ENCODE measurements around the gene CTTNBP2.
A peak's percentile ranks its signal among the peaks of the same experiment; 100 is the strongest.
"Not testable (repeated sequence)": the region's sequence is repeated elsewhere in the genome, so short reads cannot be mapped to it uniquely, and the experiment has no call there.

Gene CTTNBP2

GRCh38 chr7:117728890-117729624 lies 144.2 kb downstream of the CTTNBP2 start:
- peak; percentile 18 for DNase-seq

DNA sequence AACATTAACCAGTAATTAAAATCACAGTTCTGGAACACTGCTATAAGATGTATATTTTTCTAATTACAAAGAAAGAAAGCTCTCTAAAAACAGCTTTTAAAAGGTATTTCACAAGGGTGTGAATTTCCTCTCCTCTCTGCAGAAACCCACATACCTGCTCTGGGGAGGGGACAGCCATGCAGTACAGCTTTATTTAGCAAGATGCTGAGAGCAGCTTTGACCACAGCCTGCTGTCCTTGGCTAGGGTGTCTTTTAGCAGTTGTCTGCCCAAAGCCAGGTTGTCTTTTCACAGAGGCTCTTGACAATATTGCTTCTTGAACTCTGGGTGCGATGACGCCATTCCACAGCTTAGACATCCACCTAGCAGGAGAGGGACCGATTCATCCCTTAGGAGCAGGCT lies 148.3 kb downstream of the CTTNBP2 start:
- no peak for DNase-seq

- DNase-seq: no peak
These were observed 153.9 kb downstream of the CTTNBP2 start for GRCh38 chr7:117719377-117719776.

- DNase-seq: no peak
These were observed 155.0 kb downstream of the CTTNBP2 start for GRCh38 chr7:117718116-117718835.

GRCh38 chr7:117717357-117717756 lies 155.9 kb downstream of the CTTNBP2 start:
- DNase-seq: no peak

GRCh38 chr7:117716707-117717299 lies 156.4 kb downstream of the CTTNBP2 start:
- DNase-seq: no peak

- peak; percentile 76 for DNase-seq
These were observed 157.3 kb downstream of the CTTNBP2 start for GRCh38 chr7:117715784-117716445.

DNA sequence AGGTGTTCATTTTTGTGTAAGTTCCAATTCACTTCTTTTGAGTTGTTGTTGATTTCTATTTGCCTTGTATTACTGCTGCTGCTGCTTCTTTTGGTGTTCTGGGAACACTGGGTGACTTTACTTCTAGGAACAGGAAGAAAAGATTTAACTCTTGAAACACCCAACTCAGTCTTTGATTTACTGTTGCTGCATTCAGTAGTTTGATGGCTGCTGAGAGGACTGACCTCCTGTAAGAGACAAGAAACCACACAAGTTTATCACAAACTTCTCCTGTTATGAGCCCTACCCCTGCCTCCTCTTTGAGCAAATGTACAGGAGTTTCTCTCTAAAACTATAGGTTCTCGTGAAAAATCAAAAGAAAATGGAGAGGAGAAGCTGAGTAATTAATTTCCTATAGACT lies 161.7 kb downstream of the CTTNBP2 start:
- no peak for DNase-seq

GRCh38 chr7:117708173-117708572 lies 165.1 kb downstream of the CTTNBP2 start:
- not testable (repeated sequence) for DNase-seq

- DNase-seq: no peak
These were observed 166.2 kb downstream of the CTTNBP2 start for GRCh38 chr7:117707080-117707479.

GRCh38 chr7:117706210-117706609 lies 167.0 kb downstream of the CTTNBP2 start:
- DNase-seq: no peak

DNA sequence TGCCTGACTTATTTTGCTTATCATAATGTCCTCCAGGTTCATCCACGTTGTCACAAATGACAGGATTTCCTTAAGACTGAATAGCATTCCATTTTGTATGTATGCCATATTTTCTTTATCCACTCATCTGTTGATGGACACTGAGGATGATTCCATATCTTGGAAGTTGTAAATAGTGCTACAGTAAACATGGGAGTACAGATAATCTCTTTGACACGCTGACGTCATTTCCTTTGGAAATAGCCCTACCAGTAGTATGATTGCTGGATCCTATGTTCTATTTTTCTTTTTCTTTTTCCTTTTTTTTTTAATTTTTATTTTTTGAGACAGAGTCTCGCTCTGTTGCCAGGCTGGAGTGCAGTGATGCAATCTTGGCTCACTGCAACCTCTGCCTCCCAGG lies 167.6 kb downstream of the CTTNBP2 start:
- DNase-seq: no peak

DNA sequence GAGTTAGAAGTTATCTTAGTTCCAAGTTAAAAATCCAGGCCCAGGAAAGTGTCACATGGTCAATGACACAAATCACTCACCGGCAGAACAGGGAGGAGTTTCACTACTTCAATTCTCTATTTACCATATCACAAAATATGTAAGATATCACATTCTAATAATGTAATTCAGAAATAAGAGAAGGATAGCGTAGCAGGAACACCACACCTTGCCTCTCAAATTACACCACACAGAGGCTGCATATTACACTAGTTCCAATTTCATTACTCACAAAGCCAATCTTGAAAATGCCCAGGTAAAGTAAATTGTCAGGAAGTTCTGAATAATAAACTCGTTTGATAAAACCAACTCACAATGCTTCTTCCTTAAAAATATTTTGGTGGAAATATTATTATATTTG lies 169.2 kb downstream of the CTTNBP2 start:
- DNase-seq: no peak

DNA sequence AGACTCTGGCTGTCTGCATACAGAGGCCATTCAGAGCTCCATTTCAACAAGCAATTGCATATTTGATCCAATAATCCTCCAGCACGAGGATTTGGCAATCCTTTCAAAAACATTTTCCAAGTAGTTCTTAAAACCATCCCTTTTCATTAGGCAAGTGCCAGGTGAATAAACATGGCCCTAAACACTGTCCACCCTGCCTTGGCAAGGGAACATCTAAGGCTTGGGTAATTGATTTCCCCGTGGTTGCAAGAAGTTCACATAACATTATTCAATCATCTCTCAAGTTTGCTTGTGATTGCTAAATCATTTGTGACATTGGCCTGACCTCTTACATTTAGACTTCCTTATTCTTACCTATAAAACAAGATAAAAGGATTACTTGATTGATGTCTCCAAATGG lies 175.2 kb downstream of the CTTNBP2 start:
- no peak for DNase-seq

- no peak for DNase-seq
These were observed 180.9 kb downstream of the CTTNBP2 start for GRCh38 chr7:117692338-117692737.

DNA sequence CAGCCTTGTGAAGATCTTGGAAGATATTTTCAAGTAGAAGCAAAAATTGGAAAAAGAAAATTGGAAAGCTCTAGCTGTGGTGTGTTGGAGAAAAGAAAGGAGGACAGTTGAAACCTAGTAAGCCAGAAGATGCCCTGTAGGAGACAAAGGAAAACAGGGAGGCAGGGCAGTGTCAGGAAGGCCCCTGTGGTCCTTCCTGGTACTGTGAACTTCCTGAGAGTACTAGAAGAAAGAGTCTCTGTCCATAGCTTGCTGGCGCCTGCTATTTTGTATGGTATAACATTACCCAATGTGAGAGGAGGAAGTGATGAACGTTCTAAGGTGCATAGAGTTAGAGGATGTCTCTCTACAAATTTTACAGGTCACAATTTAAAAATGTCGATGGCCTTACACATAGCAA lies 183.1 kb downstream of the CTTNBP2 start:
- no peak for DNase-seq

DNA sequence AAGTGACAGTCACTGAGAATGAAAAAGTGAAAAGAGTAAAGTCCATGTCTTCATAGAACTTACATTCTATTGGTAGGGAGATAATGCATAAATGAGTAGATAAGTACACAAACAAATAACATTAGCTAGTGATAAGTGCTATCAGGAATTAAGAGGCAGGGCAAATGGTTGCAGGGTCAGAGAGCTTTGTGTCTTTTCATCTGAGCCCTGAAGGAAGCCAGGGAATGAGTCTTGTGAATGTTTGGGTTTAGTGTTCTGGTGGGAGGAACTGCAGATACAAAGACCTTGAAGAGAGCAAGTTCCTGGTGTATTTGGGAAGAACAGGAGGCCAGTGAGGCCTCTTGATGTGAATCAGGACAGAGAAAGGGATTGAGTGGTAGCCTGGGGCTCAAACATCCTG lies 183.8 kb downstream of the CTTNBP2 start:
- DNase-seq: no peak

DNA sequence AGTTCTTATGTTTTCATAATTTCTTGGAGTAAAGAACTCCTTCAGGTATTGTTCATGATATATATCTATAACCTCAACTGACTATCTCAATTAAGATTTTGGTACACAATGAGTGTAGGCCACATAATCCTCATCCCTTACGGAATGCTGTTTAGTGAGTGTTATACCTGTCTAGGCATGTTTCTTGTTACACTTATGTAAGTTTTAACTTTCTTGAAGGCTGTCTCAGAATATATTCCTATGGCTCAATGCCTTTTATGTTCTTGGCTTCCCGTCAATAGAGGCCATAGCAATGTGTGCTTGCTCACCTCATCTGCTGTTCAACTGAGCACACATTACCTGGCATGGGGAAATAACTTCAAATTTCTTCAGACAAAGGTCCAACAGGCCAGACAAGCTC lies 185.1 kb downstream of the CTTNBP2 start:
- no peak for DNase-seq

GRCh38 chr7:117686311-117686935 lies 186.8 kb downstream of the CTTNBP2 start:
- DNase-seq: no peak

DNA sequence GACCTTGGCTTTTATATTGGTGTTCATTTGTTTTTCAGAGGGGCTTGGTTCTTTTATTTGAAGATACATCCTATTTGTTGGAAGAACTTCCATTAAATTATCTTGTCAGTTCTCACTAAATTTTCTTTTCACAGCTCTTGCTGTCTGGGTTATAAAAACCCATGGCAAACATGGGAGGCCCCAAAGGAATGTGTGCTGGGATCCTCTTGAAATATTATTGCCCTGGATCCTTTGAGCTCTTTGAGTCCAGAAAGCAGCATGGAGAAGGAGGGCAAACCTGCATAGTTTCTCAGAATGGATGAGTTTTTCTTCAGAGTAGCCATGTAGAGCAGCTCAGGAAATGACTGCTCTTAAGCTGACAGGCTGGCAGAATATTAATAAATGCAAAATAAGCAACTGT lies 187.4 kb downstream of the CTTNBP2 start:
- DNase-seq: no peak

DNA sequence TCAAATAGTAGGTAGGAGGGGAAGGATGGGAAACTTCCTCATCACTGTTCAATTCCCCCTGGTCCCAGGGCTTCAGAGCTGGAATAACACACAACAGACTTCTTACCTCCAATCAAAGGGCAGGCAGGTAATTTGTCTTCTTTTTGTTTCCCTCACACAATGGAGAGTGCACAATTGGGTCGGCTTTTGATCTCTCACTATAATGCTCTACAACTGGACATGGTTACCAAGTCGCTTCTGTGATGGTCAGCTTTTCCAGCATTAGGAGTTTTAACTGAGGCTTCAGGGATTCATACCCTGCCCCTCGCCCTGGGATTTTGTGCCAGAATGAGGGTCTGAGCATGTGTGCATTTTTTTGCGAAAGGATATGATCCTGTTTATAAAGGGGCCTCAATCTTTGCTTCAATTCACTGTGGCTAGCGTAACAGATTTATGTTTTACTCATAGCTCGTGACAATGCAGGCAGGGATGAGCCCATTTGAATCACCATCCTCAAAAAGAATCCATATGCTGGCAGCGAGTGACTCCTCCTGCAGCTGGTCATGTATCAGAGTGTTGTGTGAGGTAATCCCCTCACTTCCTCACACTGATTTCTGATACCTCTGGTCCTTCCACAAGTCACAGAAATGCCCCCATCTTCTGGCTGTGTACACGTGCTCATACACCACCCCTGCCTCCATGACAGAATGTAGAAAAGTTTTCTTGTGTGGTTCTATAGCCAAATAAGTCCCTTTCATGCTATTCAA lies 189.6 kb downstream of the CTTNBP2 start:
- DNase-seq: no peak

- DNase-seq: no peak
These were observed 190.4 kb downstream of the CTTNBP2 start for GRCh38 chr7:117682681-117683385.
